ENCODE data around the gene RFK.

GRCh38 chr9:76394960-76395252 is 680 bp upstream of the RFK start:
- no peak for TF ChIP-seq POLR2A (IDR thresholded peaks at IDR 0.05)
- TF ChIP-seq, protein P1, sequence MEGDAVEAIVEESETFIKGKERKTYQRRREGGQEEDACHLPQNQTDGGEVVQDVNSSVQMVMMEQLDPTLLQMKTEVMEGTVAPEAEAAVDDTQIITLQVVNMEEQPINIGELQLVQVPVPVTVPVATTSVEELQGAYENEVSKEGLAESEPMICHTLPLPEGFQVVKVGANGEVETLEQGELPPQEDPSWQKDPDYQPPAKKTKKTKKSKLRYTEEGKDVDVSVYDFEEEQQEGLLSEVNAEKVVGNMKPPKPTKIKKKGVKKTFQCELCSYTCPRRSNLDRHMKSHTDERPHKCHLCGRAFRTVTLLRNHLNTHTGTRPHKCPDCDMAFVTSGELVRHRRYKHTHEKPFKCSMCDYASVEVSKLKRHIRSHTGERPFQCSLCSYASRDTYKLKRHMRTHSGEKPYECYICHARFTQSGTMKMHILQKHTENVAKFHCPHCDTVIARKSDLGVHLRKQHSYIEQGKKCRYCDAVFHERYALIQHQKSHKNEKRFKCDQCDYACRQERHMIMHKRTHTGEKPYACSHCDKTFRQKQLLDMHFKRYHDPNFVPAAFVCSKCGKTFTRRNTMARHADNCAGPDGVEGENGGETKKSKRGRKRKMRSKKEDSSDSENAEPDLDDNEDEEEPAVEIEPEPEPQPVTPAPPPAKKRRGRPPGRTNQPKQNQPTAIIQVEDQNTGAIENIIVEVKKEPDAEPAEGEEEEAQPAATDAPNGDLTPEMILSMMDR (IDR thresholded peaks at IDR 0.05), result no peak
- TF ChIP-seq POLR2AphosphoS5 (IDR thresholded peaks at IDR 0.05), result no peak

All from sigmoid colon (tissue), 4 donors.